K562 (cell line): ENCODE measurements around the gene CHMP4B.

Experiments
- BACH1 ChIP-seq: fragments of 200-800 bp; sonication (Bioruptor generic); IDR thresholded peaks from 2 replicates; pipeline ENCODE4 v1.6.1; 2016; ENCODE audit warnings: missing genetic modification characterization, missing compliant biosample characterization
- ERF ChIP-seq: fragments of 450-650 bp; formaldehyde crosslinking; IDR thresholded peaks from 2 replicates; pipeline ENCODE4 v1.4.0; 2020; ENCODE audit warnings: mild to moderate bottlenecking, mixed read lengths
- SAFB2 ChIP-seq: fragments of 200-400 bp; formaldehyde crosslinking; IDR thresholded peaks from 2 replicates; pipeline ENCODE4 v1.6.1; 2018; ENCODE audit warnings: borderline replicate concordance, low read length, low read depth, moderate library complexity; ENCODE audit not compliant: severe bottlenecking
- SP2 ChIP-seq: IDR thresholded peaks from 2 replicates; pipeline ENCODE4 v1.6.1; 2011; ENCODE audit warnings: mild to moderate bottlenecking, low read depth, low read length, moderate library complexity; ENCODE audit not compliant: poor library complexity, severe bottlenecking; ENCODE audit errors: extremely low read depth
- YY1 ChIP-seq, 3 experiments: IDR thresholded peaks; 2 replicates each; pipeline ENCODE4 v1.6.1; 2011; ENCODE audit warnings: low read length in 2 of 3, mild to moderate bottlenecking in 2 of 3, moderate library complexity in 2 of 3, borderline replicate concordance in 1 of 3, control low read depth in 1 of 3, low read depth in 1 of 3; ENCODE audit not compliant: insufficient read depth in 3 of 3, insufficient replicate concordance in 2 of 3, control insufficient read depth in 1 of 3, insufficient read length in 1 of 3; ENCODE audit errors: extremely low read depth in 1 of 3
- ZKSCAN1 ChIP-seq: fragments of 150-350 bp; IDR thresholded peaks from 2 replicates; pipeline ENCODE4 v1.6.1; 2016; ENCODE audit warnings: low read depth, low read length
- ZNF347 ChIP-seq: fragments of 450-650 bp; formaldehyde crosslinking; IDR thresholded peaks from 2 replicates; pipeline ENCODE4 v1.4.0; 2020; ENCODE audit warnings: low read depth, mild to moderate bottlenecking, moderate library complexity
- TF ChIP-seq, protein P1 (sequence below): fragments of 450-650 bp; formaldehyde crosslinking; IDR thresholded peaks from 2 replicates; pipeline ENCODE4 v1.4.0; 2022; ENCODE audit warnings: missing genetic modification characterization
- TF ChIP-seq, protein P2 (sequence below), 3 experiments: IDR thresholded peaks in 2 of 3; conservative IDR thresholded peaks in 1 of 3; 2 replicates each; pipeline ENCODE4 v1.5.1; 2011 to 2012; ENCODE audit warnings: low read length in 3 of 3, mild to moderate bottlenecking in 3 of 3, control low read depth in 2 of 3, improper control_type of control experiment in 1 of 3, inconsistent platforms in 1 of 3, low read depth in 1 of 3, mixed read lengths in 1 of 3, moderate library complexity in 1 of 3; ENCODE audit not compliant: insufficient read depth in 2 of 3

DNA sequence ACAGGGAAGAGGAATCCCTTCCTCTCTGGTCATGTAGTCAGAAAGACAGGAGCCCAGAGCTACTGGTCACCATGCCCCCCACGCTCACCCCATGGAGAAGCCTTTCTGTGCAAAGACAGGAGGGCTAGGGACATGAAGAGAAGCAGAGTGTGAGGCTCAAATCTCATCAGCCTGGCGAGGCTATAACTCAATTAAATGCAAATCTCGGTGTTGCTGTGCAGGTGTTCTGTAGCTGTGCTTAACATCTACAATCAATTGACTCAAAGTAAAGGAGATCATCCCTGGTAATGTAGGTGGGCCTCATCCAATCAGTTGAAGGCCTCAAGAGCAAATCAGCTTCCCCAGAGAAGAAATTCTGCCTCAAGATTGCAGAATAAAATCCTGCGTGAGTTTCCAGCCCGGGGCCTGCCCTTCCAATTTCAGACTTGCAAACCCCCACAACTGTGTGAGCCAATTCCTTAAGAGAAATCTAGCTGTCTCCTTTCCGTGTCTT, 64.4 kb downstream of the CHMP4B start:
- TF ChIP-seq ERF (CRISPR knock-in tag) (no peak), SP2 (no peak), BACH1 (tag) (no peak), SAFB2 (no peak), ZKSCAN1 (no peak), ZNF347 (CRISPR knock-in tag) (no peak), YY1 (IDR thresholded peaks at IDR 0.05; ENCODE audit: borderline replicate concordance in 1 of 3, control insufficient read depth in 1 of 3, extremely low read depth in 1 of 3, insufficient read depth in 3 of 3, insufficient read length in 1 of 3, insufficient replicate concordance in 2 of 3, low read depth in 1 of 3, low read length in 2 of 3) (no peak)
- TF ChIP-seq, protein P1, sequence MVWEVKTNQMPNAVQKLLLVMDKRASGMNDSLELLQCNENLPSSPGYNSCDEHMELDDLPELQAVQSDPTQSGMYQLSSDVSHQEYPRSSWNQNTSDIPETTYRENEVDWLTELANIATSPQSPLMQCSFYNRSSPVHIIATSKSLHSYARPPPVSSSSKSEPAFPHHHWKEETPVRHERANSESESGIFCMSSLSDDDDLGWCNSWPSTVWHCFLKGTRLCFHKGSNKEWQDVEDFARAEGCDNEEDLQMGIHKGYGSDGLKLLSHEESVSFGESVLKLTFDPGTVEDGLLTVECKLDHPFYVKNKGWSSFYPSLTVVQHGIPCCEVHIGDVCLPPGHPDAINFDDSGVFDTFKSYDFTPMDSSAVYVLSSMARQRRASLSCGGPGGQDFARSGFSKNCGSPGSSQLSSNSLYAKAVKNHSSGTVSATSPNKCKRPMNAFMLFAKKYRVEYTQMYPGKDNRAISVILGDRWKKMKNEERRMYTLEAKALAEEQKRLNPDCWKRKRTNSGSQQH, result no peak
- TF ChIP-seq, protein P2, sequence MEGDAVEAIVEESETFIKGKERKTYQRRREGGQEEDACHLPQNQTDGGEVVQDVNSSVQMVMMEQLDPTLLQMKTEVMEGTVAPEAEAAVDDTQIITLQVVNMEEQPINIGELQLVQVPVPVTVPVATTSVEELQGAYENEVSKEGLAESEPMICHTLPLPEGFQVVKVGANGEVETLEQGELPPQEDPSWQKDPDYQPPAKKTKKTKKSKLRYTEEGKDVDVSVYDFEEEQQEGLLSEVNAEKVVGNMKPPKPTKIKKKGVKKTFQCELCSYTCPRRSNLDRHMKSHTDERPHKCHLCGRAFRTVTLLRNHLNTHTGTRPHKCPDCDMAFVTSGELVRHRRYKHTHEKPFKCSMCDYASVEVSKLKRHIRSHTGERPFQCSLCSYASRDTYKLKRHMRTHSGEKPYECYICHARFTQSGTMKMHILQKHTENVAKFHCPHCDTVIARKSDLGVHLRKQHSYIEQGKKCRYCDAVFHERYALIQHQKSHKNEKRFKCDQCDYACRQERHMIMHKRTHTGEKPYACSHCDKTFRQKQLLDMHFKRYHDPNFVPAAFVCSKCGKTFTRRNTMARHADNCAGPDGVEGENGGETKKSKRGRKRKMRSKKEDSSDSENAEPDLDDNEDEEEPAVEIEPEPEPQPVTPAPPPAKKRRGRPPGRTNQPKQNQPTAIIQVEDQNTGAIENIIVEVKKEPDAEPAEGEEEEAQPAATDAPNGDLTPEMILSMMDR (IDR thresholded peaks at IDR 0.05 in 2 of 3, conservative IDR thresholded peaks at IDR 0.05 in 1 of 3; ENCODE audit: insufficient read depth in 2 of 3, low read depth in 1 of 3, low read length in 3 of 3), result no peak
